Left lobe of liver (tissue), 2 donors: ENCODE results near the gene GOLGA3. TPM values are rescaled to one million over a fixed set of nuclear protein-coding genes. Genes with fewer than 3 reads are reported as not detected.
"Not testable (repeated sequence)": the region's sequence is repeated elsewhere in the genome, so short reads cannot be mapped to it uniquely, and the experiment has no call there.

Experiments used
- ATAC-seq: fragments of 200-7000 bp; cut with Tn5 transposase; one replicate; pipeline ENCODE4 v1.9.1; 2020; ENCODE audit warnings: mild to moderate bottlenecking, moderate library complexity
- DNase-seq: peaks from one replicate; pipeline ENCODE4 v3.0.0-alpha.2; 2020; ENCODE audit warnings: low spot score
- total RNA-seq: library from RNA; stranded (reverse); gene quantifications from one replicate; pipeline ENCODE4 v1.2.1, GENCODE V29; 2021
- donor health status: DM: no; HTN: no; CAD: no; lungs with moderate emphysema.
- donor health status: DM: no; HTN: yes; CAD: no.

Gene GOLGA3
- total RNA-seq, 1 donor from 2014 or later, result 22.9 TPM

- ATAC-seq, result no peak
- DNase-seq, result no peak
These were observed 48.8 kb downstream of the GOLGA3 start for GRCh38 chr12:132779781-132780353.

DNA sequence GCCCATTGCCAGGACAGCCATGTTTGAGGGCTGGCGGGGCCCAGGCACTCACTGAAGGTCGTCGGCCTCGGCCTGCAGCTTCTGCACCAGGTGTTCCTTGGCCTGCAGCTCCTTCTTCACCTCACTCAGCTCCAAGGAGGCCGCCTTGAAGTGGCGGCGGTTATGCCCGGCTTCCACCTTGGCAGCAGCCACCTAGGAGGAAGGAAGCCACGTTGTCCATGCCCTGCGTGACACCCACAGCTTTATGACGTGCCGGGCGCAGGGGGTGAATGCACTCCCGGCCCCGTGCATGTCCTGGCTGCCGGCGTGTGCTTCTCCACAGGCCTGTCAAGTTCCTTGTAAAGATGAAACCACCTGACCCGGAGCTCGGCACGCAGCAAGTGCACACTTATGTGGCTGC lies 51.1 kb downstream of the GOLGA3 start:
- DNase-seq (no peak), ATAC-seq (no peak)

DNA sequence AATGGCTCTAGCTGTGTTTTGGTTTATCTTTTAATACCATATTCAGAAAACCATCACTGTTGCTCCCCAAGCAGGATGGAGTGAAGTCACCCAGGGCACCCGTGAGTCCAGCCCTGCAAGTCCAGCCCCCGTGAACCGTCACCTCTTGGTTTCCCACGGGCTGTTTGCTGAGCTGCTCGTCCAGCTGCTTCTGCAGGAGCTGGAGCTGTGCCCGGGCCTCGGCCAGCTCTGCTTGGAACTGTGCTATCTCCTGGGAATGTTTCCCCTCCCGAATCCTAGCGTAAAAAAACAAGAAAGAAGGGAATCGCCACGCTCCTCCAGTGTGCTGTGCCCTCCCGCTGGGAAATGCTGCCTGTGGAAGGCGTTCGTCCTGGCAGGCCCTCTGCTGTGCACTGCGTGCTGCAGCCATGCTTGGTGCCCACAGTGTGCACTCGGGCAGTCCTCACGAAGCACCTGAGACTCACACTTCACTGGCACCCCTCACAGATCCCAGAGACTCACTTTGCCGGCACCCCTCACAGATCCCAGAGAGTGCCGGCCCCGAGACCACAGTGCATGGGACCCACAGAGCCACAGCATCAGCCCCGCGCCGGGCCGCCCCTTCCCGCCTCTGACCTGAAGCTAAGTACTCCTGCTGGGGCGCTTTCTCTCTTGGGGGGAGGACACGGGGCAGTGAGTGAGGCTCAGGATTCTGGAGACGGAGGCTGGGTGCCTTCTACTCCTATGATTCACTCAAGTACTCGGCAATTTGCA lies 51.7 kb downstream of the GOLGA3 start:
- ATAC-seq (peak; percentile 17), DNase-seq (no peak)

DNA sequence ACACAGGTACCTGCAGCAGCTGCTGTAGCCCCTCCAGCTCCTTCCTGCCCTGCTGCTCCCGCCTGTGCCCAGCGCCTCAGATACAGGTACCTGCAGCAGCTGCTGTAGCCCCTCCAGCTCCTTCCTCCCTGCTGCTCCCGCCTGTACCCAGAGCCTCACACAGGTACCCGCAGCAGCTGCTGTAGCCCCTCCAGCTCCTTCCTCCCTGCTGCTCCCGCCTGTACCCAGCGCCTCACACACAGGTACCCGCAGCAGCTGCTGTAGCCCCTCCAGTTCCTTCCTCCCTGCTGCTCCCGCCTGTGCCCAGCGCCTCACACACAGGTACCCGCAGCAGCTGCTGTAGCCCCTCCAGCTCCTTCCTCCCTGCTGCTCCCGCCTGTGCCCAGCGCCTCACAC lies 52.4 kb downstream of the GOLGA3 start:
- ATAC-seq, DNase-seq: not testable (repeated sequence)

DNA sequence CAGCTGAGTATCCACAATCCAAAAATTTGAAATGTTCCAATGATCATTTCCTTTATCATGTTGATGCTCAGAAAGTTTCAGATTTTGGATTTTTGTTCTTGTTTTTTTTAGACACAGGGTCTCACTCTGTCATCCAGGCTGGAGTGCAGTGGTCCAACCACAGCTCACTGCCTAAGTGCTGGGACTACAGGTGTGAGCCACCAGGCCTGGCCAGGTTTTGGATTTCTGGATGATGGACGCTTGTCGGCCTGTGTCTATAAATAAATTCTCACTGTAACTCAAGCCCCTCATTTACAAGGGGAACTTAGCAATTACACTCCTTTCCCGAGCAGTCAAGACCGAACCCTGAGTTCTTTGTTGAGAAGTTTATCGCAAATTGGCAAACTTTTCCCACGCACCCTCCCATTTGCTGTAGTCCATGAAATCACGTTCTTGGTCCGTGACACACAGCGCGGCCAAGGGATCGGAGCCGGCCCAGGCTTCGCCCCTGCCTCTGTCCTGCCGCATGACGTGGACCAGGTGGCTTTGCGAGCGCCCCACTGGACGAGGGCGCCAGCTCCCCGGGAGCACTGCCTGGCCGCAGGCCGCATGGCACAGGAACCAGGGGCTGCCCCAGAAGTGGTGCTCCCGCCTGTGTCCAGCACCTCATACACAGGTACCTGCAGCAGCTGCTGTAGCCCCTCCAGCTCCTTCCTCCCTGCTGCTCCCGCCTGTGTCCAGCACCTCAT lies 53.0 kb downstream of the GOLGA3 start:
- ATAC-seq (no peak), DNase-seq (no peak)

DNA sequence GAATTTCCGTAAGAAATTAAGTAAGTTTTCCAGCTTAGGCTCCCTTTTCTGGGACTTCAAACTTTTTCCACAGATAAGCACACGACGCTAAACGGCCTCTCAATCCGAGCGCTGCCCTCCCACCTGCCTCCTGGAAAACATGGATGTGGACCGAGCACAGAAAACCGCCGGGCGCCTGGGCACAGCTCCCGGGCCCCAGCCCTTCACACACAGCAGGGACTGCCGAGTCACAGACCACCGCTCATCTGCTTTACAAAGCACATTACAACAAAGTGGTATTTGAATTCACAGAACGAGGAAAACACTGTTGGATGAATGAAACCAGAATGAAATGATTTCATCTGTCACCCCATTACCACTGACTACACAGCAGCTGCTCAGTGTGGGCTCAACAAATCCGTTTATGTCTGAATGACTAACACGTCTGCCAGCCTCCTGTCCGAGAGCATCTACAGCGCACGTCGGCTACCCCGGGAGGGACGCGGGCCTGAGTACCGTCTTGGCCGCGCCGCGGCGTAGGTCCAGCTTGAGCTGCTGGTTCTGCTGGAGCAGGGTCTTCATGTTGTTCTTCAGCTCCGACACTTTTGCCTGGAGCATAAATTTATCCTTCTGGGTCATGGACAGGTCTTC lies 53.9 kb downstream of the GOLGA3 start:
- ATAC-seq (no peak), DNase-seq (no peak)

- DNase-seq (no peak), ATAC-seq (no peak)
These were observed 54.5 kb downstream of the GOLGA3 start for GRCh38 chr12:132774159-132774558.

DNA sequence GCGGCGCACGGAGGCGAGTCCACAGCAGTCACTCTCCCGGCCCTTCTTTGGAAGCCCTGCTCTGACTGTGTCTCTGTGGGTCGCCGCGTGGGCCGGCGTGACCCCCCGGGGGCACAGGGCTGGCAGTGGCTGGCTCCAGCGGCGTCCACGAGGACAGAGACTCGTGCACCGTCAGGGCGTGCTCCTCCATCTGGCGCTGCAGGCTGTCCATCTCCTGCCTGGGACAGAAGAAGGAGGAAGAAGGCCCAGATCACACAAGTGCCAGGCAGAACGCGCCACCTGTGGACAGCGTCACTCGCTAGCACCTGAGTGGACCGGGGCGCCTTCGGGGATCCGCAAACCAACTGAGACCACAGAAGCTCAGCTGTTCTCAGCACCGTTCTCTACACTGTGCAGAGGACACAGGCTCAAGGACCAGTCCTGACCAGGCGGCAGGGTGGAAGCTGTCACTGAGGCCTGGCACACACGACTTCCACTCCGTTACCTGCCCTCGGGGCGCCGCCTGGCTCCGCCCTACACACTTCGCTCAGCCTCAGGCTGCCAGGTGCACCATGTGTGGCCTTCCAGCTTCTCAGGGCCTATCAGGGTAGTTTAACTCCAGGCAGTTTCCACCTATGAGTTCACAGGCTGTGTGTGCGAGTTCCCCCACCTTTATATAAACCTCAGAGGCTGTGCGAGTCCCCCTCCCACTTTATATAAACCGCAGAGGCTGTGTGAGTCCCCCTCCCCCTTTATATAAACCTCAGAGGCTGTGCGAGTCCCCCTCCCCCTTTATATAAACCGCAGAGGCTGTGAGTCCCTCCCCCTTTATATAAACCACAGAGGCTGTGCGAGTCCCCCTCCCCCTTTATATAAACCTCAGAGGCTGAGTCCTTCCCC lies 55.4 kb downstream of the GOLGA3 start:
- ATAC-seq (no peak), DNase-seq (no peak)

- peak; percentile 10 for ATAC-seq
- no peak for DNase-seq
These were observed 56.1 kb downstream of the GOLGA3 start for GRCh38 chr12:132772606-132773005.

DNA sequence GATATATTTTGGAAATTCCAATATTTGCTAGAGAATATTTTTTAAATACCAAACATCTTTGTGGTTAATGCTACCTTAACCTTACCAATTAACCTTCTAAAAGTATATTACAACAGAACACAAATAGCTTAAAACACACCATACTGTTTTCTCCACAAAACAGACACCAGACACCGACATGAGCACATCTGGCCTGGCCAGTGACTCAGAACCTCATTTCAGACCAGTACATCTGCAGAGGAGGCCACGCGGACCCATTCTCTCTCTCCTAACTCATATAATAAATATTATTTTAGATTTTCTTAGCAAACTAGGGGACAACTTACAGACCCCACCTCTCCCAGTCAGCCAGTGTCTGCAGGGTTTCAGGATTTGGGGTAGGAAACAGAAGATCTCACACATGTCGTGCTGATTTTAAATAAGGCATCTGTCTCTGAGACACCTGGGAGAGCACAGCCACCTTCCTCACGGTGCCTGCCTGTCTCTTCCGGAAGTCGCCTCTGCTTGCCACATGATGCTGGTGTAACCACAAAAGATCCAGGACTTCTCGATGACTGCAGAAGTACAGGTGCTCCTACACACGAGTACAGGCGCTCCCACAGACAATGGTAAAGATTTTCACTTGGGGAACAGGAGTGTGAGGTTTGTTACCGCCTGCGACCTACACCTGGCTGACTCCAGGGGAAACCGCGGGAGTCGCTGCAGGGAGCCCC lies 57.4 kb downstream of the GOLGA3 start:
- DNase-seq, result no peak

DNA sequence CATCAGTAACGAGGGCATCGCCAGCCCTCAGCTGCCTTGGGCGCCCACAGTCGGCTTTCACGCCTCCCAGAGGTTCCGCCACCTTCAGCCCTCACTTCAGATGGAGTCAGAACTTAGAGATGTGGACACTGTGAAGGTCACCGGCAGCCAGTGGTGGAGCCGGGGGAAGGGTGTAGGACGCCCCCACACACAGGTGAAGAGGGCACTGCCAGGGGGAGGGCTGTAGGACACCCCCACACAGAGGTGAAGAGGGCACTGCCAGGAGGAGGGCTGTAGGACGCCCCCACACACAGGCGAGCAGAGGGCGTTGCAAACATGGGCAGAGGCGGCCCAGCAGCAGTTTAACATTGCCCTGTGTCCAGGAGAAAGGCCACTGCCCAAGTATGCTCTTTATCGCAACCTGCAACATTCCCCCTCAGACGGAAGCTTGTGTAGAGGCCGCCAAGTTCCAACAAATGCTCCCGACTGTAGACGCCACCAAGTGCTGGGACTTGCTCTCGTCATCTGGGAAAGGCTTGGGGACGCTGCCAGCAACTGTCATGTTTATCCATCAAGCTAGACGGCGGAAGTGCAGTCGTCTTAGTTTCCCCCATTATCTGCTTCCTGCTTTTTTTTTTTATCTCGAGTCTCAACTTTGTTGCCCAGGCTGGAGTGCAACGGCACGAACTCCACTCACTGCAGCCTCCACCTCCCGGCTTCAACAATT lies 62.1 kb downstream of the GOLGA3 start:
- DNase-seq, result peak; percentile 70
- peak; percentile 20 for ATAC-seq

More for the DNA sequence above, 57.4 kb downstream of the GOLGA3 start:
- ATAC-seq, result no peak

- no peak for ATAC-seq
- DNase-seq, result no peak
These were observed 63.3 kb downstream of the GOLGA3 start for GRCh38 chr12:132765361-132765760.

DNA sequence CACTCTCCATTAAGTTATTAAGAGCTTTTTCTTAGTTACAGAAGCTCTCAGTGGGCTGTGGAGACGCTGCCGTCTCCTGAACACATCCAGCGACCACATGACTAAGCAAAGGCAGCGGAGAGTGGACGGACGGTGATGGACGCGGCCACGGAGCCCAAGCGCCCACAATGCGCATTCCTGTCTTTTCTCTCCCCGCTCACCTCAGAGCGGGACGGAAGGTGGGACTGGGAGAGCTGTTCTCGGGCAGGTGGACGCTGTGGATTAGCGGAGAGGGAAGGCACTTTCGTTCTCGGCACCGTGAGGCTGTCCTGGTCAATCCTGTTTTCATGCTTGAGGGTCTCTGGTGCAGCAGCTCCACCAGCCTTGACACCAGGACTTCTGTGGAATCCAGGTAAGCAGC lies 64.4 kb downstream of the GOLGA3 start:
- ATAC-seq, result no peak
- DNase-seq, result no peak

- DNase-seq (peak; percentile 87), ATAC-seq (peak; percentile 93)
These were observed 66.6 kb downstream of the GOLGA3 start for GRCh38 chr12:132761921-132762583.

- peak; percentile 54 for ATAC-seq
- DNase-seq, result peak; percentile 60
These were observed 67.4 kb downstream of the GOLGA3 start, which contains the start of gene ANKLE2 for GRCh38 chr12:132761032-132761920. Gene ANKLE2 (minus strand): TSS chr12:132761832. CDS start chr12:132761798, 34 bp downstream.

DNA sequence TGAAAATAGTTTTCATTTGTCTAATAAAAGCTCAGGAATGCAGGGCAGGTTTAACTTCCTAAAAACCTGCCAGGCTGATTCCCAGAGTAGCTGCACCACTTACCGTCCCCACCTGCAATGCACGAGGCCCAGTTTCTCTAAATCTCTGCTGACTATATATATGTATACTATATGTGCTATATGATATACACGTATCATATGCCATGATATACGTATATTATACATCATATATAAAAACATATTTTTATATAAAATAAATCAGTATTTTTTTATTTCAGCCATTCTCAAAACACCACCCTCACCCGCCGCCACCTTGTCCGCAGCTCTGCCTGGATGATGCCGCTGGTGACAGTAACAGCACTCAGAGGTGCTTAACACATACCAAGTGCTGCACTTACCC lies 69.3 kb downstream of the GOLGA3 start:
- ATAC-seq (no peak), DNase-seq (no peak)

DNA sequence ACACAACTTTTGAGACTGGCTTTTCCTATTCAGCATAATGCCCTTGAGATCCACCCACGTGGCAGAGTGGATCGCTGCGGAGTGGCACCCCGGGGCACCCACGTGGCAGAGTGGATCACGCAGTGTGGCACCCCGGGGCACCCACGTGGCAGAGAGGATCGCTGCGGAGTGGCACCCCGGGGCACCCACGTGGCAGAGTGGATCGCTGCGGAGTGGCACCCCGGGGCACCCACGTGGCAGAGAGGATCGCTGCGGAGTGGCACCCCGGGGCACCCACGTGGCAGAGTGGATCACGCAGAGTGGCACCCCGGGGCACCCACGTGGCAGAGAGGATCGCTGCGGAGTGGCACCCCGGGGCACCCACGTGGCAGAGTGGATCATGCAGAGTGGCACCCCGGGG lies 69.8 kb downstream of the GOLGA3 start:
- DNase-seq, ATAC-seq: not testable (repeated sequence)
